ENCODE measurements around the gene FMNL2.

- TF ChIP-seq, protein P1, sequence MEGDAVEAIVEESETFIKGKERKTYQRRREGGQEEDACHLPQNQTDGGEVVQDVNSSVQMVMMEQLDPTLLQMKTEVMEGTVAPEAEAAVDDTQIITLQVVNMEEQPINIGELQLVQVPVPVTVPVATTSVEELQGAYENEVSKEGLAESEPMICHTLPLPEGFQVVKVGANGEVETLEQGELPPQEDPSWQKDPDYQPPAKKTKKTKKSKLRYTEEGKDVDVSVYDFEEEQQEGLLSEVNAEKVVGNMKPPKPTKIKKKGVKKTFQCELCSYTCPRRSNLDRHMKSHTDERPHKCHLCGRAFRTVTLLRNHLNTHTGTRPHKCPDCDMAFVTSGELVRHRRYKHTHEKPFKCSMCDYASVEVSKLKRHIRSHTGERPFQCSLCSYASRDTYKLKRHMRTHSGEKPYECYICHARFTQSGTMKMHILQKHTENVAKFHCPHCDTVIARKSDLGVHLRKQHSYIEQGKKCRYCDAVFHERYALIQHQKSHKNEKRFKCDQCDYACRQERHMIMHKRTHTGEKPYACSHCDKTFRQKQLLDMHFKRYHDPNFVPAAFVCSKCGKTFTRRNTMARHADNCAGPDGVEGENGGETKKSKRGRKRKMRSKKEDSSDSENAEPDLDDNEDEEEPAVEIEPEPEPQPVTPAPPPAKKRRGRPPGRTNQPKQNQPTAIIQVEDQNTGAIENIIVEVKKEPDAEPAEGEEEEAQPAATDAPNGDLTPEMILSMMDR (IDR thresholded peaks at IDR 0.05; ENCODE audit: insufficient read depth, low read depth, low read length), result no peak
- TF ChIP-seq EZH2 (IDR thresholded peaks at IDR 0.05; ENCODE audit: insufficient read depth, low read length), result no peak
Observed at GRCh38 chr2:152623076-152623740, 288.2 kb downstream of the FMNL2 start.

All from astrocyte (in vitro differentiated cells and primary cell).